Fibroblast of lung (primary cell): ENCODE measurements around the gene SLC2A5.

Experiments
- CTCF ChIP-seq, 2 donors: IDR thresholded peaks in 1 of 2; conservative IDR thresholded peaks in 1 of 2; 1 replicate in 1 of 2; 2 replicates in 1 of 2; pipeline ENCODE4 v1.5.1; 2011 to 2012; ENCODE audit warnings: low read length in 2 of 2, control low read depth in 1 of 2, inconsistent platforms in 1 of 2, low read depth in 1 of 2, mild to moderate bottlenecking in 1 of 2
- EZH2 ChIP-seq: IDR thresholded peaks from 2 replicates; pipeline ENCODE4 v1.5.1; 2012; ENCODE audit warnings: low read length, control low read depth, mild to moderate bottlenecking; ENCODE audit errors: missing control alignments

- TF ChIP-seq CTCF (conservative IDR thresholded peaks at IDR 0.05 in 1 of 2, IDR thresholded peaks at IDR 0.05 in 1 of 2; ENCODE audit: low read depth in 1 of 2, low read length in 2 of 2) (no peak), EZH2 (no peak)
Observed at GRCh38 chr1:9010781-9011323, 58.6 kb downstream of the SLC2A5 start.
